ENCODE data around the gene SH3D21.
A peak's percentile ranks its signal among the peaks of the same experiment; 100 is the strongest.

The SH3D21 gene

GRCh38 chr1:36286802-36287201 is 19.4 kb upstream of the SH3D21 start:
- no peaks in the 10 kb centered on the region for H3K27me3 Mint-ChIP-seq
- no peak overlapping the region for H3K4me3 Mint-ChIP-seq
- H3K4me1 Mint-ChIP-seq (ENCODE audit: low read depth): peaks cover 38% of the 10 kb centered on the region
- H3K27ac Mint-ChIP-seq: peak overlapping the region; percentile 87
- H3K9me3 Mint-ChIP-seq: no peaks in the 10 kb centered on the region
- peaks cover 97% of the 10 kb centered on the region for H3K36me3 Mint-ChIP-seq (ENCODE audit: low read depth)
- DNase-seq: no peak

- peaks cover 98% of the 10 kb centered on the region for H3K36me3 Mint-ChIP-seq (ENCODE audit: low read depth)
- peak overlapping the region; percentile 8 for H3K27ac Mint-ChIP-seq
- H3K27me3 Mint-ChIP-seq: no peaks in the 10 kb centered on the region
- no peaks in the 10 kb centered on the region for H3K9me3 Mint-ChIP-seq
- H3K4me3 Mint-ChIP-seq: no peak overlapping the region
- H3K4me1 Mint-ChIP-seq (ENCODE audit: low read depth): peaks cover 35% of the 10 kb centered on the region
- no peak for DNase-seq
These were observed 18.6 kb upstream of the SH3D21 start for GRCh38 chr1:36287595-36287994.

- H3K36me3 Mint-ChIP-seq (ENCODE audit: low read depth): peaks cover 97% of the 10 kb centered on the region
- H3K27me3 Mint-ChIP-seq: no peaks in the 10 kb centered on the region
- no peaks in the 10 kb centered on the region for H3K9me3 Mint-ChIP-seq
- H3K27ac Mint-ChIP-seq: peak overlapping the region; percentile 81
- H3K4me3 Mint-ChIP-seq: no peak overlapping the region
- DNase-seq: no peak
- H3K4me1 Mint-ChIP-seq (ENCODE audit: low read depth): peaks cover 18% of the 10 kb centered on the region
These were observed 10.8 kb upstream of the SH3D21 start for GRCh38 chr1:36295390-36295789.

- no peak for DNase-seq
- no peak overlapping the region for H3K4me3 Mint-ChIP-seq
- H3K9me3 Mint-ChIP-seq: no peaks in the 10 kb centered on the region
- H3K36me3 Mint-ChIP-seq (ENCODE audit: low read depth): peaks cover 97% of the 10 kb centered on the region
- H3K27me3 Mint-ChIP-seq: no peaks in the 10 kb centered on the region
- peaks cover 33% of the 10 kb centered on the region for H3K4me1 Mint-ChIP-seq (ENCODE audit: low read depth)
- peak overlapping the region; percentile 51 for H3K27ac Mint-ChIP-seq
These were observed 9.1 kb upstream of the SH3D21 start for GRCh38 chr1:36297062-36297461.

- DNase-seq: peak; percentile 20
- H3K27ac Mint-ChIP-seq: peak overlapping the region; percentile 89
- no peaks in the 10 kb centered on the region for H3K27me3 Mint-ChIP-seq
- peaks cover 46% of the 10 kb centered on the region for H3K4me1 Mint-ChIP-seq (ENCODE audit: low read depth)
- H3K4me3 Mint-ChIP-seq: no peak overlapping the region
- no peaks in the 10 kb centered on the region for H3K9me3 Mint-ChIP-seq
- peaks cover 96% of the 10 kb centered on the region for H3K36me3 Mint-ChIP-seq (ENCODE audit: low read depth)
These were observed 7.5 kb upstream of the SH3D21 start for GRCh38 chr1:36298640-36299039.

GRCh38 chr1:36300526-36300925 is 5.6 kb upstream of the SH3D21 start:
- H3K27me3 Mint-ChIP-seq: no peaks in the 10 kb centered on the region
- H3K9me3 Mint-ChIP-seq: no peaks in the 10 kb centered on the region
- peak overlapping the region; percentile 89 for H3K27ac Mint-ChIP-seq
- H3K36me3 Mint-ChIP-seq (ENCODE audit: low read depth): peaks cover 96% of the 10 kb centered on the region
- peaks cover 64% of the 10 kb centered on the region for H3K4me1 Mint-ChIP-seq (ENCODE audit: low read depth)
- peak overlapping the region; percentile 2 for H3K4me3 Mint-ChIP-seq
- no peak for DNase-seq

- Mint-ChIP-seq H3K36me3 (ENCODE audit: low read depth) (peaks cover 93% of the 10 kb centered on the region), H3K4me1 (ENCODE audit: low read depth) (peaks cover 71% of the 10 kb centered on the region), H3K9me3 (no peaks in the 10 kb centered on the region), H3K27ac (peak overlapping the region; percentile 89), H3K27me3 (no peaks in the 10 kb centered on the region), H3K4me3 (no peak overlapping the region)
- DNase-seq: no peak
These were observed 4.9 kb upstream of the SH3D21 start for GRCh38 chr1:36301220-36301619.

GRCh38 chr1:36303244-36303643 is 2.9 kb upstream of the SH3D21 start:
- H3K4me3 Mint-ChIP-seq: no peak overlapping the region
- peaks cover 82% of the 10 kb centered on the region for H3K4me1 Mint-ChIP-seq (ENCODE audit: low read depth)
- H3K27ac Mint-ChIP-seq: peak overlapping the region; percentile 88
- H3K9me3 Mint-ChIP-seq: no peaks in the 10 kb centered on the region
- H3K36me3 Mint-ChIP-seq (ENCODE audit: low read depth): peaks cover 76% of the 10 kb centered on the region
- no peaks in the 10 kb centered on the region for H3K27me3 Mint-ChIP-seq
- no peak for DNase-seq

GRCh38 chr1:36303650-36304360 is 2.4 kb upstream of the SH3D21 start:
- DNase-seq: no peak
- H3K4me1 Mint-ChIP-seq (ENCODE audit: low read depth): peaks cover 79% of the 10 kb centered on the region
- no peaks in the 10 kb centered on the region for H3K9me3 Mint-ChIP-seq
- H3K36me3 Mint-ChIP-seq (ENCODE audit: low read depth): peaks cover 70% of the 10 kb centered on the region
- H3K27me3 Mint-ChIP-seq: no peaks in the 10 kb centered on the region
- no peak overlapping the region for H3K4me3 Mint-ChIP-seq
- peak overlapping the region; percentile 88 for H3K27ac Mint-ChIP-seq

- Mint-ChIP-seq H3K4me1 (ENCODE audit: low read depth) (peaks cover 74% of the 10 kb centered on the region), H3K27me3 (no peaks in the 10 kb centered on the region), H3K9me3 (no peaks in the 10 kb centered on the region), H3K36me3 (ENCODE audit: low read depth) (peaks cover 67% of the 10 kb centered on the region), H3K27ac (peak overlapping the region; percentile 88), H3K4me3 (no peak overlapping the region)
- DNase-seq: no peak
These were observed 1.6 kb upstream of the SH3D21 start for GRCh38 chr1:36304521-36304920.

GRCh38 chr1:36304970-36305914 is 926 bp upstream of the SH3D21 start:
- Mint-ChIP-seq H3K27ac (peak overlapping the region; percentile 96), H3K27me3 (no peaks in the 10 kb centered on the region), H3K36me3 (ENCODE audit: low read depth) (peaks cover 62% of the 10 kb centered on the region), H3K4me1 (ENCODE audit: low read depth) (peaks cover 67% of the 10 kb centered on the region), H3K4me3 (peak overlapping the region; percentile 90), H3K9me3 (no peaks in the 10 kb centered on the region)
- DNase-seq: peak; percentile 53

GRCh38 chr1:36305915-36306209 is 306 bp upstream of the SH3D21 start:
- no peaks in the 10 kb centered on the region for H3K9me3 Mint-ChIP-seq
- H3K4me1 Mint-ChIP-seq (ENCODE audit: low read depth): peaks cover 61% of the 10 kb centered on the region
- H3K36me3 Mint-ChIP-seq (ENCODE audit: low read depth): peaks cover 59% of the 10 kb centered on the region
- peak overlapping the region; percentile 90 for H3K4me3 Mint-ChIP-seq
- no peak for DNase-seq
- H3K27me3 Mint-ChIP-seq: no peaks in the 10 kb centered on the region
- H3K27ac Mint-ChIP-seq: peak overlapping the region; percentile 96

- Mint-ChIP-seq H3K36me3 (ENCODE audit: low read depth) (peaks cover 51% of the 10 kb centered on the region), H3K27me3 (no peaks in the 10 kb centered on the region), H3K4me3 (peak overlapping the region; percentile 90), H3K4me1 (ENCODE audit: low read depth) (peaks cover 52% of the 10 kb centered on the region), H3K27ac (peak overlapping the region; percentile 91), H3K9me3 (no peaks in the 10 kb centered on the region)
- peak; percentile 96 for DNase-seq
These were observed 811 bp downstream of the SH3D21 start for GRCh38 chr1:36306902-36307456.

GRCh38 chr1:36307601-36308330 is 1.6 kb downstream of the SH3D21 start:
- Mint-ChIP-seq H3K27ac (no peak overlapping the region), H3K9me3 (no peaks in the 10 kb centered on the region), H3K4me1 (ENCODE audit: low read depth) (peaks cover 44% of the 10 kb centered on the region), H3K4me3 (peak overlapping the region; percentile 90), H3K27me3 (no peaks in the 10 kb centered on the region), H3K36me3 (ENCODE audit: low read depth) (peaks cover 43% of the 10 kb centered on the region)
- no peak for DNase-seq

Measured in activated T-cell treated with anti-CD3 and anti-CD28 coated beads, Interleukin-2, amount 50 U/mL, for 24 hours (primary cell).